K562 (cell line): ENCODE results near the gene DHRS12. TPM values are rescaled to one million over a fixed set of nuclear protein-coding genes. Genes with fewer than 3 reads are reported as not detected.

ENCODE experiments used
- ATAC-seq: fragments of 200-7000 bp; cut with Tn5 transposase; 3 replicates; pipeline ENCODE4 v1.9.1; 2020; ENCODE audit warnings: moderate library complexity
- BruUV-seq: library from RNA; stranded (reverse); fragments of 400-500 nt; replicated peaks from 2 replicates; lab custom pipeline; 2021; lab: Mats Ljungman, UMichigan
- CTCF ChIA-PET: fragments of 300-600 bp; formaldehyde crosslinking; extraction: SDS; loops from one replicate; lab custom pipeline; 2021; ENCODE audit warnings: low intra/inter-chr PET ratio; lab: Yijun Ruan, JAX
- POLR2A ChIA-PET: fragments of 300-600, 350-650 bp; sonication (Branson Sonifier 250); formaldehyde crosslinking; extraction: SDS; loops from one replicate; lab custom pipeline; 2021; ENCODE audit warnings: antibody characterized with exemption, inconsistent platforms; lab: Yijun Ruan, JAX
- DNase-seq, 4 experiments: peaks; one replicate each; pipeline versions ENCODE4 v3.0.0 to v3.0.0-alpha.2; 2011 to 2018; ENCODE audit warnings: low spot score in 3 of 4, mixed read lengths in 3 of 4; ENCODE audit errors: extremely low read depth in 1 of 4
- FAIRE-seq: peaks from 2 replicates; lab custom pipeline; 2011; peaks lifted over from hg19 to GRCh38; lab: Jason Lieb, UNC
- H2AFZ ChIP-seq: 2 replicates; pipeline ENCODE4 v1.6.0; 2011; ENCODE audit warnings: low read depth, low read length, control low read depth, inconsistent platforms
- H3K27ac ChIP-seq: fragments of 200-600 bp; 3 replicates; pipeline ENCODE4 v1.8.0; 2011; ENCODE audit warnings: low read depth, mild to moderate bottlenecking, control low read depth, inconsistent platforms, low read length, moderate library complexity, mixed read lengths; ENCODE audit errors: extremely low read depth
- H3K27me3 ChIP-seq, 2 experiments: fragments of 300-600 bp in 1 of 2; 2 replicates in 1 of 2; 3 replicates in 1 of 2; pipeline versions ENCODE4 v1.6.0 to v1.8.0; 2011; ENCODE audit warnings: inconsistent platforms in 2 of 2, low read length in 2 of 2, mild to moderate bottlenecking in 1 of 2, mixed read lengths in 1 of 2, moderate library complexity in 1 of 2; ENCODE audit not compliant: control insufficient read depth in 2 of 2, insufficient read depth in 2 of 2
- H3K36me3 ChIP-seq: fragments of 300-600 bp; 3 replicates; pipeline ENCODE4 v1.8.0; 2011; ENCODE audit warnings: mild to moderate bottlenecking, low read length, inconsistent platforms; ENCODE audit not compliant: control insufficient read depth, insufficient read depth
- H3K4me1 ChIP-seq, 2 experiments: fragments of 200-600 bp in 1 of 2; replicated peaks in 1 of 2; 2 replicates in 1 of 2; 3 replicates in 1 of 2; pipeline versions ENCODE4 v1.5.1 to v1.8.0; 2011; ENCODE audit warnings: inconsistent platforms in 2 of 2, low read length in 2 of 2, mild to moderate bottlenecking in 1 of 2, mixed read lengths in 1 of 2, moderate library complexity in 1 of 2; ENCODE audit not compliant: control insufficient read depth in 2 of 2, insufficient read depth in 2 of 2
- H3K4me2 ChIP-seq: 2 replicates; pipeline ENCODE4 v1.6.1; 2011; ENCODE audit warnings: low read length, control low read depth, inconsistent platforms, mixed read lengths; ENCODE audit not compliant: insufficient read depth
- H3K4me3 ChIP-seq: fragments of 200-600 bp; sonication (generic), shearing (Covaris generic); 2 replicates; pipeline ENCODE4 v1.5.1; 2016; ENCODE audit warnings: control low read depth, inconsistent platforms
- H3K79me2 ChIP-seq: fragments of 200-600 bp; 3 replicates; pipeline ENCODE4 v1.8.0; 2011; ENCODE audit warnings: low read length, inconsistent platforms; ENCODE audit not compliant: control insufficient read depth, insufficient read depth
- H3K9ac ChIP-seq, 2 experiments: 2 replicates each; pipeline versions ENCODE4 v1.6.0 to v1.6.1; 2011; ENCODE audit warnings: low read depth in 2 of 2, low read length in 2 of 2, control low read depth in 1 of 2, inconsistent platforms in 1 of 2, mild to moderate bottlenecking in 1 of 2, mixed read lengths in 1 of 2; ENCODE audit not compliant: insufficient read depth in 1 of 2
- H3K9me1 ChIP-seq: one replicate; pipeline ENCODE4 v1.6.0; 2011; ENCODE audit warnings: inconsistent platforms, mild to moderate bottlenecking, low read length, moderate library complexity; ENCODE audit not compliant: control insufficient read depth, insufficient read depth
- H3K9me3 ChIP-seq: replicated peaks from 2 replicates; pipeline ENCODE4 v1.5.1; 2011; ENCODE audit warnings: low read depth, low read length, inconsistent platforms; ENCODE audit not compliant: control insufficient read depth, insufficient read depth
- H4K20me1 ChIP-seq: replicated peaks from 2 replicates; pipeline ENCODE4 v1.6.1; 2011; ENCODE audit warnings: low read length, inconsistent platforms, mixed read lengths; ENCODE audit not compliant: control insufficient read depth, insufficient read depth
- ARNT ChIP-seq, 2 experiments: fragments of 450-650 bp; IDR thresholded peaks; 2 replicates each; pipeline ENCODE4 v1.6.1; 2016; ENCODE audit warnings: mild to moderate bottlenecking in 1 of 2
- EGR1 ChIP-seq: fragments of 450-650 bp; conservative IDR thresholded peaks from 2 replicates; pipeline ENCODE4 v1.6.1; 2017; ENCODE audit warnings: mild to moderate bottlenecking
- MEIS2 ChIP-seq: fragments of 450-650 bp; IDR thresholded peaks from 2 replicates; pipeline ENCODE4 v1.6.1; 2014; ENCODE audit warnings: mild to moderate bottlenecking; ENCODE audit not compliant: partially characterized antibody
- PKNOX1 ChIP-seq: fragments of 450-650 bp; IDR thresholded peaks from 2 replicates; pipeline ENCODE4 v1.6.1; 2016
- RCOR1 ChIP-seq, 2 experiments: IDR thresholded peaks; 2 replicates each; pipeline ENCODE4 v1.6.1; 2012; ENCODE audit warnings: low read depth in 2 of 2, low read length in 2 of 2, borderline replicate concordance in 1 of 2, improper control_type of control experiment in 1 of 2
- RNF219 ChIP-seq: fragments of 250-450 bp; sonication (Bioruptor Pico); IDR thresholded peaks from 2 replicates; pipeline ENCODE4 v1.5.0; 2022; ENCODE audit warnings: mild to moderate bottlenecking
- SMAD4 ChIP-seq: fragments of 250-450 bp; sonication (Bioruptor Pico); conservative IDR thresholded peaks from 2 replicates; pipeline ENCODE4 v1.8.0; 2021; ENCODE audit warnings: inconsistent platforms, mild to moderate bottlenecking, moderate library complexity
- ZNF175 ChIP-seq: fragments of 200-800 bp; sonication (Bioruptor generic); IDR thresholded peaks from 2 replicates; pipeline ENCODE4 v1.6.1; 2016; ENCODE audit warnings: low read depth, mild to moderate bottlenecking, missing genetic modification characterization, missing compliant biosample characterization
- ZNF280A ChIP-seq: fragments of 450-650 bp; IDR thresholded peaks from 2 replicates; pipeline ENCODE4 v1.6.1; 2018; ENCODE audit warnings: mild to moderate bottlenecking, low read depth; ENCODE audit not compliant: partially characterized antibody
- ZNF76 ChIP-seq: fragments of 250-450 bp; sonication (Bioruptor Pico); IDR thresholded peaks from 2 replicates; pipeline ENCODE4 v1.4.0; 2020; ENCODE audit warnings: mild to moderate bottlenecking, moderate library complexity, borderline replicate concordance
- WGBS: fragments of 100-300 bp; shearing (Covaris generic); methylation state at CpG from one replicate; pipeline ENCODE4 v1.1.6; 2016; ENCODE audit warnings: low coverage, mixed read lengths; ENCODE audit not compliant: insufficient coverage; ENCODE audit errors: missing lambda C conversion rate; 5-methylcytosine and 5-hydroxymethylcytosine counted together
- in situ Hi-C: fragments of 300-500 bp; cut with MboI; formaldehyde crosslinking; loops from 4 replicates; pipeline ENCODE4 v1.15.0; 2018; ENCODE audit warnings: inconsistent platforms, mixed read lengths
- intact Hi-C: fragments of 100-400 bp; cut with micrococcal nuclease; formaldehyde crosslinking; loops from 2 replicates; pipeline ENCODE4 v1.14.2; 2022
- polyA plus RNA-seq, 8 experiments: library from polyadenylated mRNA; depleted of rRNA in 4 of 8; stranded (reverse) in 5 of 8; unstranded in 3 of 8; fragments of >200 nt; fragmentation: Nextera tagmentation in 2 of 8; fragmentation: Illumina TruSeq in 1 of 8; extraction: Ambion mirVana in 2 of 8; extraction: Trizol in 1 of 8; gene quantifications; 2 replicates each; pipeline versions ENCODE4 v1.2.1 to v1.2.3, GENCODE V29; 2011 to 2014; ENCODE audit warnings: inconsistent platforms in 1 of 8, missing spikeins in 1 of 8
- total RNA-seq, 7 experiments: library from RNA; depleted of rRNA in 6 of 7; stranded (reverse); fragments of >200 nt in 6 of 7; fragmentation: Illumina TruSeq in 2 of 7; extraction: Trizol in 2 of 7; gene quantifications; 2 replicates each; pipeline versions ENCODE4 v1.2.1 to v1.2.3, GENCODE V29; 2011 to 2021; ENCODE audit warnings: low replicate concordance in 1 of 7
- TF ChIP-seq, protein P1 (sequence below): fragments of 250-450 bp; sonication (Bioruptor Pico); IDR thresholded peaks from 2 replicates; pipeline ENCODE4 v1.5.0; 2020; ENCODE audit warnings: mild to moderate bottlenecking, borderline replicate concordance
- TF ChIP-seq, protein P2 (sequence below): fragments of 450-650 bp; formaldehyde crosslinking; IDR thresholded peaks from 2 replicates; pipeline ENCODE4 v1.4.0; 2022; ENCODE audit warnings: missing genetic modification characterization

The DHRS12 gene
- total and polyA plus RNA-seq, 9 of the 15 experiments (the other 6 are each of a cell fraction or from before 2014, with no cell fraction given), result 0.62 to 2.7 (median 0.98) TPM

GRCh38 chr13:51816604-51817249 lies 12.8 kb upstream of the DHRS12 start:
- ChIA-PET CTCF (no interaction called here), POLR2A (no interaction called here)
- Histone ChIP-seq H3K4me1 (peaks cover 3 to 14% of the 10 kb centered on the region in 2 experiments; a peak in 3 of 5 replicates), H4K20me1 (no peaks in the 10 kb centered on the region; the same call in 1 of the 2 replicates), H3K4me3 (no peak overlapping the region), H3K27ac (no peak overlapping the region), H3K9ac (no peak overlapping the region), H3K9me3 (no peaks in the 10 kb centered on the region), H3K27me3 (peaks cover 2 to 26% of the 10 kb centered on the region in 2 experiments; a peak in 4 of 5 replicates), H2AFZ (no peak overlapping the region), H3K36me3 (no peaks in the 10 kb centered on the region), H3K4me2 (no peak overlapping the region; the same call in 1 of the 2 replicates), H3K79me2 (no peaks in the 10 kb centered on the region), H3K9me1 (no peaks in the 10 kb centered on the region)
- DNase-seq (peak in 3 of 4 experiments; percentile 21 to 38 (median 28)), ATAC-seq (no peak), FAIRE-seq (no peak)
- 30% methylated on average over 18 of the region's 19 CpGs for WGBS
- intact Hi-C loops (no loop called here), in situ Hi-C loops (no loop called here)
- no TSS peak for BruUV-seq
- TF ChIP-seq ZNF76 (no peak), RNF219 (CRISPR knock-in tag) (no peak), ZNF175 (no peak), ARNT (IDR thresholded peaks at IDR 0.05) (no peak), EGR1 (no peak), RCOR1 (IDR thresholded peaks at IDR 0.05; ENCODE audit: borderline replicate concordance in 1 of 2, low read depth in 2 of 2, low read length in 2 of 2) (0 out of 4 replicates have a peak, but pooled peaks of 1 of the 2 experiments have one; percentile 25), PKNOX1 (peak; percentile 83), ZNF280A (no peak), SMAD4 (no peak), MEIS2 (peak; percentile 87)
- TF ChIP-seq, protein P1, sequence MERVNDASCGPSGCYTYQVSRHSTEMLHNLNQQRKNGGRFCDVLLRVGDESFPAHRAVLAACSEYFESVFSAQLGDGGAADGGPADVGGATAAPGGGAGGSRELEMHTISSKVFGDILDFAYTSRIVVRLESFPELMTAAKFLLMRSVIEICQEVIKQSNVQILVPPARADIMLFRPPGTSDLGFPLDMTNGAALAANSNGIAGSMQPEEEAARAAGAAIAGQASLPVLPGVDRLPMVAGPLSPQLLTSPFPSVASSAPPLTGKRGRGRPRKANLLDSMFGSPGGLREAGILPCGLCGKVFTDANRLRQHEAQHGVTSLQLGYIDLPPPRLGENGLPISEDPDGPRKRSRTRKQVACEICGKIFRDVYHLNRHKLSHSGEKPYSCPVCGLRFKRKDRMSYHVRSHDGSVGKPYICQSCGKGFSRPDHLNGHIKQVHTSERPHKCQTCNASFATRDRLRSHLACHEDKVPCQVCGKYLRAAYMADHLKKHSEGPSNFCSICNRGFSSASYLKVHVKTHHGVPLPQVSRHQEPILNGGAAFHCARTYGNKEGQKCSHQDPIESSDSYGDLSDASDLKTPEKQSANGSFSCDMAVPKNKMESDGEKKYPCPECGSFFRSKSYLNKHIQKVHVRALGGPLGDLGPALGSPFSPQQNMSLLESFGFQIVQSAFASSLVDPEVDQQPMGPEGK (CRISPR knock-in tag), result no peak
- TF ChIP-seq, protein P2, sequence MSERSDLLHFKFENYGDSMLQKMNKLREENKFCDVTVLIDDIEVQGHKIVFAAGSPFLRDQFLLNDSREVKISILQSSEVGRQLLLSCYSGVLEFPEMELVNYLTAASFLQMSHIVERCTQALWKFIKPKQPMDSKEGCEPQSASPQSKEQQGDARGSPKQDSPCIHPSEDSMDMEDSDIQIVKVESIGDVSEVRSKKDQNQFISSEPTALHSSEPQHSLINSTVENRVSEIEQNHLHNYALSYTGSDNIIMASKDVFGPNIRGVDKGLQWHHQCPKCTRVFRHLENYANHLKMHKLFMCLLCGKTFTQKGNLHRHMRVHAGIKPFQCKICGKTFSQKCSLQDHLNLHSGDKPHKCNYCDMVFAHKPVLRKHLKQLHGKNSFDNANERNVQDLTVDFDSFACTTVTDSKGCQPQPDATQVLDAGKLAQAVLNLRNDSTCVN, result no peak
